Loucy (cell line): ENCODE results near the gene RGS11.

ENCODE experiments used
- CTCF ChIP-seq: fragments of 200-600 bp; sonication (generic); conservative IDR thresholded peaks from 2 replicates; pipeline ENCODE4 v1.5.1; 2014; ENCODE audit warnings: mild to moderate bottlenecking, antibody characterized with exemption, low read length
- EZH2phosphoT487 ChIP-seq: fragments of 200-600 bp; IDR thresholded peaks from 2 replicates; pipeline ENCODE4 v1.6.1; 2018; ENCODE audit warnings: antibody characterized with exemption, mild to moderate bottlenecking, moderate library complexity, borderline replicate concordance

GRCh38 chr16:265711-266110, 10.0 kb downstream of the RGS11 start:
- TF ChIP-seq CTCF (no peak), EZH2phosphoT487 (no peak)
